NT2/D1 (cell line): ENCODE results near the gene DAPK1.

Experiments used
- DNase-seq: peaks from one replicate; pipeline ENCODE4 v3.0.0-alpha.2; 2011; ENCODE audit warnings: low read depth, low spot score
- H3K27me3 ChIP-seq: 2 replicates; pipeline ENCODE4 v1.6.0; 2011; ENCODE audit warnings: mild to moderate bottlenecking; ENCODE audit not compliant: insufficient read length, insufficient read depth
- H3K36me3 ChIP-seq: 2 replicates; pipeline ENCODE4 v1.6.1; 2011; ENCODE audit warnings: mild to moderate bottlenecking, low read length, mixed read lengths; ENCODE audit not compliant: insufficient read depth, insufficient read length
- H3K4me1 ChIP-seq: 2 replicates; pipeline ENCODE4 v1.5.1; 2011; ENCODE audit not compliant: insufficient read depth, insufficient read length
- H3K4me3 ChIP-seq: 2 replicates; pipeline ENCODE4 v1.5.1; 2011; ENCODE audit warnings: low read depth; ENCODE audit not compliant: insufficient read length
- H3K9ac ChIP-seq: 2 replicates; pipeline ENCODE4 v1.6.0; 2011; ENCODE audit warnings: low read depth; ENCODE audit not compliant: insufficient read length
- H3K9me3 ChIP-seq: 2 replicates; pipeline ENCODE4 v1.5.1; 2011; ENCODE audit warnings: mild to moderate bottlenecking, low read length; ENCODE audit not compliant: insufficient read depth
- SUZ12 ChIP-seq: IDR thresholded peaks from 2 replicates; pipeline ENCODE4 v1.6.1; 2011; ENCODE audit not compliant: insufficient read length, insufficient read depth; ENCODE audit errors: extremely low read depth
- YY1 ChIP-seq: IDR thresholded peaks from 2 replicates; pipeline ENCODE4 v1.6.1; 2011; ENCODE audit not compliant: insufficient read length, insufficient read depth
- ZNF274 ChIP-seq: IDR thresholded peaks from 2 replicates; pipeline ENCODE4 v1.6.1; 2011; ENCODE audit warnings: mild to moderate bottlenecking, low read depth, low read length

DAPK1 gene

DNA sequence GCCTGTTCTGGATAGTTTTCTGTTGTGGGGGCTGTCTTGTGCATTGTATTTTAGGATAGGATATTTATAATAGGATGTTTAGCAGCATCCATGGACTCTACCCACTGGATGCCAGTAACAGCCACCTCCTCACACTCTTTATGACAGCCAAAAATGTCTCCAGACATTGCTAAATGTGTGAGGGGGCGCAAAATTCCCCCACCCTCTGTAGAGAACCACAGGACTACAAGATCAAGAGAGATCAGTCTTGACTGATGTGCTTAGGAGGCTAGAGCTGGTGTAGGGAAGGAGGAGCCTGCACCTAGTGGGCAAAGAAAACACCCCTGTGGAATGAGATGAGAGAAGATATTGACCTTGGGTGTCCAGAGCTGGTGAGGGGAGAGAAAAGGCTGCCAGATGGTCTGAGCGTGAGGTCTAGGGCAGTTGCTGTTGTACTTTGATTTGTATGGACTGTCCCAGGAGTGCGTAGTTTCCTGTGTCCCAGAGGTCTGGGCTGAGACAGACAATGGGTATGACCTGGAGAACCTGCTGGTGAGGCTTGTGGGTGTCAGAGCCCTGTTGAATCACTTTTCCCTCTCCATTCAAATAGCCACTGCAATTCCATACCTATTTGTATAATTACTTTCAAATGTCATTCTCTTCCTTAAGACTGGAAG lies 16.3 kb downstream of the DAPK1 start:
- H3K36me3 ChIP-seq, result peaks cover 30% of the 10 kb centered on the region
- TF ChIP-seq ZNF274, result no peak
- no peak overlapping the region for H3K9ac ChIP-seq

DNA sequence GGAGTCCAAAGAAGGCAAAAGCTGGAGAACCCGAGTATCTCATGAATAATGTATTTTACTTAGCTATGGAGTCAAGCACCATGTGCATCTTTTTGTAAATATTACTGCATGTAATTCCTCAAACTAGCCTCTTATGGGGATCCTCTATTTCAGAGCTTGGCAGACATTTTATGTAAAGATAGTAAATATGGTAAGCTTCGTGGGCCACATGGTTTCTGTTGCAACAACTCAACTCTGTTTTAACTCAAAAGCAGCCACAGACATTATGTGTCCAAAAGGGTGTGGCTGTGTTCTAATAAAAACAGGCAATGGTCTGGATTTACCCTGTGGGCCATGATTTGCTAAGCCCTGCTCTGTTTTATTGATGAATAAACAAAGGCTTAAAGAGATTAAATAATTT lies 17.3 kb downstream of the DAPK1 start:
- Histone ChIP-seq H3K9ac (no peak overlapping the region), H3K9me3 (no peaks in the 10 kb centered on the region), H3K27me3 (no peaks in the 10 kb centered on the region), H3K4me1 (peaks cover 9% of the 10 kb centered on the region), H3K36me3 (peaks cover 26% of the 10 kb centered on the region), H3K4me3 (no peak overlapping the region)
- TF ChIP-seq ZNF274 (no peak), YY1 (no peak), SUZ12 (no peak)
- no peak for DNase-seq

More for the DNA sequence above, 16.3 kb downstream of the DAPK1 start:
- no peak for DNase-seq
- H3K4me1 ChIP-seq, result peaks cover 7% of the 10 kb centered on the region
- no peak overlapping the region for H3K4me3 ChIP-seq
- H3K9me3 ChIP-seq, result no peaks in the 10 kb centered on the region
- H3K27me3 ChIP-seq, result no peaks in the 10 kb centered on the region

DNA sequence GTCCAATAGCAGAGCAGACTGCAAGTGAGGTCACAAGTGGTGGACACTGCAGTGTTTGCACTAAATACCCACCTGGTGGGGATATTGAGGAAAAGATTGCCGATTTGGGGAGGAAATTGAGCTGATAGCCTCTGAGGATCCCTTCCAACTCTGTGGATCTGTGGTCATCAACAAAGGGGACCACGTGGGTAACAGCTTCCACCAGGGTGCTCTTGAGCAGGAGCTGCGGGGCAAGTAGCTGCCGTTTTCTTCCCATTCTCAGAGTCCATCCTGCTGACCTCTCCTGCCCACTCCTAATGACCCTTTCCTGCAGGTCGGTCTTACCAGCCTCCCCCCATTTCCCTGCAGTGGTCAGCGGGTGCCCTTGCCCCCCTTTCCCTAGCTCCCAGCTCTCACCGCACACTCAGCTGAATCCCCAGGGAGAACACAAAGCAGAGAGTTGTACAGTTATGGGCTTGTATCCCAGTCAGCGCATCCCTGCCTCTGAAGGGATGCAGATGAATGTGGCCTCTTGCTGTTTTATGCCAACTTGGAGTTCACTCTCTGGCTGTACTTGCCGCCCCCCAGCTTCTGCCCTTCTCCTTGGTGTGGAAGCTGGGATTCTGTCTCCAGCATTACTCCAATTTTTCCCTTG lies 18.0 kb downstream of the DAPK1 start:
- peaks cover 11% of the 10 kb centered on the region for H3K4me1 ChIP-seq
- H3K9me3 ChIP-seq, result no peaks in the 10 kb centered on the region
- H3K9ac ChIP-seq, result no peak overlapping the region
- TF ChIP-seq SUZ12, result no peak
- no peak for TF ChIP-seq YY1
- TF ChIP-seq ZNF274, result no peak
- peaks cover 24% of the 10 kb centered on the region for H3K36me3 ChIP-seq
- no peak overlapping the region for H3K4me3 ChIP-seq
- H3K27me3 ChIP-seq, result no peaks in the 10 kb centered on the region
- no peak for DNase-seq

DNA sequence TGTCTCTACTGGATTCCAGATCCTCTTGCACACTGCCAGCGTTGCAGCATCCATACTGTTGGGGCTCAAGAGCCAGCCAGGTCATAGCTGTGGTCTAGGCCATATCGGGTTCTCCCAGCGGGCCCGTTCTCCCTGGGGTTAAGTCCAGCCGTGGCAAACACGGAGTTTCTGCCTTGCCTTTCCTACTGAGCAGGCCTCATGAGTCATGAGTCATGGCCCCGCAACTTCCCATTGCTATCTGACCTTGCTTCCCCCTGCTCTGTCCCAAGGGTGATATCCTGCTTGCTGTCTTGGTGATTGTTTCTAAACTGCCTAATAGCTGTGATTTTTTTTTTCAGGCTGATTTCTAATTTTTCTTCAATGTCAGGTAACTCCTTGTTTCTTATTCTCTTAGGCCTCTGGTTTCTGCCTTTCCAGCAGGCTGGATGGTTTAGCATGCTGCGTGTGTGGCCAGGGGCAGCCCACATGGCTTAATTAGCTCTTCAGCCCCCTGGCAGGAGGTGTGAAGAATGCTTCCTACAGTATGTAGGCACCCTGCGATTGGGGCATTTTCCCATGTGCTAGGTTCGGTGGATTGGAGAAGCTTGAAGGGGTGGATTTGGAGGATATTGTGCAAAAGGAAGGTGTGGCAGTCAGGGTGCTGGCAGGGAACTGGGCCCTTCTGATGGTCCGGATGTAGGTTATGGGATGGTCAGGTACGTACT lies 18.7 kb downstream of the DAPK1 start:
- TF ChIP-seq YY1 (no peak), SUZ12 (no peak), ZNF274 (no peak)
- no peaks in the 10 kb centered on the region for H3K27me3 ChIP-seq
- no peak overlapping the region for H3K9ac ChIP-seq
- H3K4me3 ChIP-seq, result no peak overlapping the region
- peaks cover 11% of the 10 kb centered on the region for H3K4me1 ChIP-seq
- peaks cover 21% of the 10 kb centered on the region for H3K36me3 ChIP-seq
- DNase-seq, result no peak
- no peaks in the 10 kb centered on the region for H3K9me3 ChIP-seq

DNA sequence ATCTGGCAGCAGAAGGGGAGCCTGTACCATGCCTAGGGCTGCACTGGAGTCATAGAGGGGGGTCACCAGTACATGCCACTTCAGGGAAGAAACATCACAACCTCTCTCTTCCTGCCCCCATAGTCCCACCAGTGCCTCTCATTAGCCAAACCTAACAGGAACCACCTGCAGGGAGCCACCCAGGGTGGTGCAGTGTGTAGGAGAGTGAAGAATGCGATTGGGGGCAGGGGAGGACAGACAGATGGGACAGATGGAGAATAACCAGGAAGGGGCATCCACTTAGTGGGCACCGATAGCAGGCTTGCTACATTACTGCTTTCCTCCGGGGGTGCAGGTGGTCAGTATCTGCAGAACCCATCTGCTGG lies 19.2 kb downstream of the DAPK1 start:
- TF ChIP-seq SUZ12 (no peak), YY1 (no peak), ZNF274 (no peak)
- H3K36me3 ChIP-seq, result peaks cover 23% of the 10 kb centered on the region
- H3K4me3 ChIP-seq, result no peak overlapping the region
- no peak for DNase-seq
- no peaks in the 10 kb centered on the region for H3K27me3 ChIP-seq
- H3K9me3 ChIP-seq, result no peaks in the 10 kb centered on the region
- peaks cover 11% of the 10 kb centered on the region for H3K4me1 ChIP-seq
- H3K9ac ChIP-seq, result no peak overlapping the region

DNA sequence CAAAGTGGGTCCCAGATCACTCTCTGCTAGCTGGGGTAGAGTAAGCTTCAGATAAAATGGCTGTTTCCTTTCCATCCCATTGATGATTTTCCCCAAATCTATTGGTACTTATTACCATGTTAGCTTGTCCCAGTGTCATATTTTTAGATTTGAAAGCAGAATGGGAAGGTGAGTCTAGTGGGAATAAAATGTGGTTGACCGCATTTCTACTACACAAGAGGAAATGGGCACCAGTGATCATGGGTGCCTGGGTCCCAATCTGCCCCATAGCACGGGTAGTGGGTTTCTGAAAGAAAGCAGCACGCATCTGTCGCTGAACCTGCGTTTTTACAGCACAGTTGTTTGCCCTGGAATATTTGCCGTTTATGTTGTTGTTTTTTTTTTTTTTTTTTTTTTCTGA lies 20.1 kb downstream of the DAPK1 start:
- Histone ChIP-seq H3K27me3 (no peaks in the 10 kb centered on the region), H3K9me3 (no peaks in the 10 kb centered on the region), H3K9ac (no peak overlapping the region), H3K4me1 (peaks cover 11% of the 10 kb centered on the region), H3K36me3 (peaks cover 16% of the 10 kb centered on the region), H3K4me3 (no peak overlapping the region)
- TF ChIP-seq ZNF274, result no peak
- TF ChIP-seq SUZ12, result no peak
- TF ChIP-seq YY1, result no peak
- no peak for DNase-seq

DNA sequence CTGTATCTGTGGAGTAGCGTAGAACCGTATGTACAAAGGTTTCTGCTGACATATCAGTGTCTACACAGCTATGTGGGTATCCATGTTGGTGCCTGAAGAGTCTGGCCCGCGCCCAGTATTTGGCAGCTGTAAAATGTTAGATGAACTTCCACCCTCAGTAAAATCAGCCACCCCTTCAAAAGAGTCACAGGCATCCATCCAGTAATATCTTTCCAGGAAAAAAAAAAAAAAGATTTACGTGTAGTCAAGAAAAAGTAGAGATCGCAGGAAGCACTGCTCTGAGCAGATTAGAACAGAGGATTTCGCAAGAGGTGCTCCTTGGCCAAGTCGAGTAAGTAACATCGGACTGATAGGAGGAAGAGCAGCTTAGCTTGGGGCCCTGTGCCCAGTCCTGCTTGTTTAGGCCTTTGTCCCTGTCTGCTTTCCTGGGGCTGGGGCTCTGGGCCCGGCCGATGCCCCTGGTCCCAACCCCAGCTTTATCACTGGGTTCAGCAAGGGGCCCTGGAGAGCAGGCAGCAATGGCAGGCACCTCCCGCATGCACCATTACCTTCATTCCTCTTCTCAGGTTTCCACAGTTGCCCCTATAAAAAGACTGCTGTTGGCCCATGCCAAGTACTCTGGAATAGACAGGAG lies 21.2 kb downstream of the DAPK1 start:
- no peak for DNase-seq
- Histone ChIP-seq H3K9ac (no peak overlapping the region), H3K4me1 (peaks cover 11% of the 10 kb centered on the region)

More for the DNA sequence above, 21.2 kb downstream of the DAPK1 start:
- Histone ChIP-seq H3K36me3 (peaks cover 15% of the 10 kb centered on the region), H3K9me3 (no peaks in the 10 kb centered on the region), H3K27me3 (no peaks in the 10 kb centered on the region), H3K4me3 (no peak overlapping the region)
- TF ChIP-seq ZNF274, result no peak
- no peak for TF ChIP-seq SUZ12
- TF ChIP-seq YY1, result no peak
